Neural cell (in vitro differentiated cells): Measurements from ENCODE around the gene ANO1. TPM values are rescaled to one million over a fixed set of nuclear protein-coding genes. Genes with fewer than 3 reads are reported as not detected.

Source experiments
- H2AFZ ChIP-seq: fragments of 200-600, 300-800 bp; sonication (generic), shearing (Covaris generic); 2 replicates; pipeline ENCODE4 v1.6.0; 2014; ENCODE audit warnings: low read depth, mild to moderate bottlenecking, antibody characterized with exemption, low read length, moderate library complexity
- H3F3A ChIP-seq: fragments of 200-600 bp; shearing (Covaris generic); 2 replicates; pipeline ENCODE4 v1.6.1; 2016; ENCODE audit warnings: mild to moderate bottlenecking, moderate library complexity, mixed read lengths, antibody characterized with exemption, low read length; ENCODE audit not compliant: insufficient read depth, poor library complexity, severe bottlenecking
- H3K27ac ChIP-seq: fragments of 200-600, 300-800 bp; sonication (generic), shearing (Covaris generic); 2 replicates; pipeline ENCODE4 v1.5.1; 2014; ENCODE audit warnings: mild to moderate bottlenecking, low read length, moderate library complexity
- H3K27me3 ChIP-seq: fragments of 300-800, 200-600 bp; sonication (generic), shearing (Covaris generic); 2 replicates; pipeline ENCODE4 v1.6.0; 2014; ENCODE audit warnings: mild to moderate bottlenecking, low read depth, low read length, moderate library complexity; ENCODE audit not compliant: insufficient read depth
- H3K36me3 ChIP-seq: fragments of 300-800, 200-600 bp; sonication (generic), shearing (Covaris generic); 2 replicates; pipeline ENCODE4 v1.5.1; 2014; ENCODE audit warnings: mild to moderate bottlenecking, antibody characterized with exemption, low read length, moderate library complexity; ENCODE audit not compliant: insufficient read depth
- H3K4me2 ChIP-seq: fragments of 300-800, 200-600 bp; sonication (generic), shearing (Covaris generic); 2 replicates; pipeline ENCODE4 v1.6.0; 2014; ENCODE audit warnings: mild to moderate bottlenecking, low read length
- H3K4me3 ChIP-seq: fragments of 300-800, 200-600 bp; sonication (generic), shearing (Covaris generic); 2 replicates; pipeline ENCODE4 v1.5.1; 2014; ENCODE audit warnings: mild to moderate bottlenecking, low read length, moderate library complexity
- H3K79me2 ChIP-seq: fragments of 200-600 bp; shearing (Covaris generic); replicated peaks from 2 replicates; pipeline ENCODE4 v1.6.0; 2014; ENCODE audit warnings: mild to moderate bottlenecking, low read length, moderate library complexity; ENCODE audit not compliant: insufficient read depth
- H3K9ac ChIP-seq: fragments of 300-800, 200-600 bp; sonication (generic), shearing (Covaris generic); 2 replicates; pipeline ENCODE4 v1.6.1; 2016; ENCODE audit warnings: mild to moderate bottlenecking, low read length, mixed read lengths
- H3K9me2 ChIP-seq: fragments of 200-600 bp; shearing (Covaris generic); 2 replicates; pipeline ENCODE4 v1.6.1; 2016; ENCODE audit warnings: mild to moderate bottlenecking, low read length, mixed read lengths; ENCODE audit not compliant: insufficient read depth
- H3K9me3 ChIP-seq: fragments of 200-600, 300-800 bp; sonication (generic), shearing (Covaris generic); 2 replicates; pipeline ENCODE4 v1.6.1; 2016; ENCODE audit warnings: mild to moderate bottlenecking, mixed run types, low read length, moderate library complexity, mixed read lengths
- H4K20me1 ChIP-seq: fragments of 200-600 bp; shearing (Covaris generic); 2 replicates; pipeline ENCODE4 v1.6.1; 2016; ENCODE audit warnings: mild to moderate bottlenecking, mixed run types; ENCODE audit not compliant: insufficient read depth
- EZH2 ChIP-seq: fragments of 200-600, 300-800 bp; shearing (Covaris generic), sonication (generic); IDR thresholded peaks from 2 replicates; pipeline ENCODE4 v1.6.1; 2014; ENCODE audit warnings: antibody characterized with exemption, low read length, borderline replicate concordance, mild to moderate bottlenecking; ENCODE audit not compliant: insufficient read depth, poor library complexity, severe bottlenecking
- POLR2AphosphoS5 ChIP-seq: IDR thresholded peaks from 2 replicates; pipeline ENCODE4 v1.6.1; 2012
- RAD21 ChIP-seq: fragments of 450-650 bp; conservative IDR thresholded peaks from 2 replicates; pipeline ENCODE4 v1.6.1; 2014; ENCODE audit warnings: antibody characterized with exemption, mild to moderate bottlenecking, moderate library complexity
- SMC3 ChIP-seq: fragments of 450-650 bp; conservative IDR thresholded peaks from 2 replicates; pipeline ENCODE4 v1.6.1; 2014; ENCODE audit warnings: antibody characterized with exemption, mild to moderate bottlenecking, moderate library complexity; ENCODE audit not compliant: poor library complexity
- TAF1 ChIP-seq: IDR thresholded peaks from 2 replicates; pipeline ENCODE4 v1.6.1; 2012; ENCODE audit warnings: low read depth
- polyA plus RNA-seq: library from polyadenylated mRNA; depleted of rRNA; stranded (reverse); fragments of >200 nt; gene quantifications from 2 replicates; pipeline ENCODE4 v1.2.3, GENCODE V29; 2014
- TF ChIP-seq, protein P1 (sequence below): IDR thresholded peaks from 2 replicates; pipeline ENCODE4 v1.6.1; 2012; ENCODE audit warnings: borderline replicate concordance

Gene ANO1
- polyA plus RNA-seq, 1 donor from 2014 or later, result not detected

DNA sequence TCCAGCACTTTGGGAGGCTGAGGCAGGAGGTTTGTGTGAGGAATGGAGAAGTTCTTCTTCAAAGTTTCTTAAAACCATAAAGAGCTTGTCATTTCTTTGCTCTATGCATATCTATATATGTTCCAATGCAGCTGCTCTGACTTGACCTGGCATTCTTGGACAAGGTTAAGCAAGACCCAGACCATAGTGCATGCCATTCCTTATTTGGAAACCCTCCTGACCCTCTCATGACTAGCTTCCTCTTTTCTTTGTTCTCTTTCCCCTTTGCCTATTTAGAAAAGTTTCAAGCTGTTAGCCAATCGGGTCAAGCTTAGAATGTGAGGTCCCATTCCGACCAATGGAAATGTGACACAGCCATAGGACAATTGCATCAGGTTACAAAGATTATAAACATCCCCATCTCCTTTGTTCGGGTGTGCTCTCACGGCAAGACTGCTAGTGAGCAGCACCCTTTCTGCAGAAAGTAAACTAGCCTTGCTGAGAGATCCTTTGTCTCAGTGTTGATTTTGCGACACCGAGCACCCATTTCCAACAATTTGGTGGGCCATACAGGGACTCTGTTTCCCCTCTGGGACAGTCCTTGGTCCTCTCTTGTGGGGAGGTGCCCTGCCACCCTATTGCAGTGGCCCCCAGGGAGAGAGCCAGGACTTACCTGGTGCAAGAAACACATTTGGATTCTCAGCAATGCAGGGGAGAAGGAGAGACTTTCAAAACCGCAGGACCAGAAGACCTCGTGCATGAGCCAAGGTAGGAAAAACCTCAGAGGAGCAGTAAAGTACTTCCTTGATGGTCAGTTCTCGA lies 39.9 kb upstream of the ANO1 start:
- peaks cover 3% of the 10 kb centered on the region for H3K9me3 ChIP-seq
- no peaks in the 10 kb centered on the region for H3F3A ChIP-seq
- no peak overlapping the region for H3K4me3 ChIP-seq
- TF ChIP-seq RAD21, result no peak
- TF ChIP-seq SMC3, result no peak
- TF ChIP-seq EZH2, result no peak
- TF ChIP-seq, protein P1, sequence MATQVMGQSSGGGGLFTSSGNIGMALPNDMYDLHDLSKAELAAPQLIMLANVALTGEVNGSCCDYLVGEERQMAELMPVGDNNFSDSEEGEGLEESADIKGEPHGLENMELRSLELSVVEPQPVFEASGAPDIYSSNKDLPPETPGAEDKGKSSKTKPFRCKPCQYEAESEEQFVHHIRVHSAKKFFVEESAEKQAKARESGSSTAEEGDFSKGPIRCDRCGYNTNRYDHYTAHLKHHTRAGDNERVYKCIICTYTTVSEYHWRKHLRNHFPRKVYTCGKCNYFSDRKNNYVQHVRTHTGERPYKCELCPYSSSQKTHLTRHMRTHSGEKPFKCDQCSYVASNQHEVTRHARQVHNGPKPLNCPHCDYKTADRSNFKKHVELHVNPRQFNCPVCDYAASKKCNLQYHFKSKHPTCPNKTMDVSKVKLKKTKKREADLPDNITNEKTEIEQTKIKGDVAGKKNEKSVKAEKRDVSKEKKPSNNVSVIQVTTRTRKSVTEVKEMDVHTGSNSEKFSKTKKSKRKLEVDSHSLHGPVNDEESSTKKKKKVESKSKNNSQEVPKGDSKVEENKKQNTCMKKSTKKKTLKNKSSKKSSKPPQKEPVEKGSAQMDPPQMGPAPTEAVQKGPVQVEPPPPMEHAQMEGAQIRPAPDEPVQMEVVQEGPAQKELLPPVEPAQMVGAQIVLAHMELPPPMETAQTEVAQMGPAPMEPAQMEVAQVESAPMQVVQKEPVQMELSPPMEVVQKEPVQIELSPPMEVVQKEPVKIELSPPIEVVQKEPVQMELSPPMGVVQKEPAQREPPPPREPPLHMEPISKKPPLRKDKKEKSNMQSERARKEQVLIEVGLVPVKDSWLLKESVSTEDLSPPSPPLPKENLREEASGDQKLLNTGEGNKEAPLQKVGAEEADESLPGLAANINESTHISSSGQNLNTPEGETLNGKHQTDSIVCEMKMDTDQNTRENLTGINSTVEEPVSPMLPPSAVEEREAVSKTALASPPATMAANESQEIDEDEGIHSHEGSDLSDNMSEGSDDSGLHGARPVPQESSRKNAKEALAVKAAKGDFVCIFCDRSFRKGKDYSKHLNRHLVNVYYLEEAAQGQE, result no peak
- no peak for TF ChIP-seq POLR2AphosphoS5
- no peak overlapping the region for H3K9ac ChIP-seq
- H3K4me2 ChIP-seq, result no peak overlapping the region
- H4K20me1 ChIP-seq, result no peaks in the 10 kb centered on the region
- H3K79me2 ChIP-seq, result no peaks in the 10 kb centered on the region
- H3K36me3 ChIP-seq, result no peaks in the 10 kb centered on the region
- H2AFZ ChIP-seq, result no peak overlapping the region
- no peaks in the 10 kb centered on the region for H3K27me3 ChIP-seq
- no peak overlapping the region for H3K27ac ChIP-seq
- H3K9me2 ChIP-seq, result no peaks in the 10 kb centered on the region

DNA sequence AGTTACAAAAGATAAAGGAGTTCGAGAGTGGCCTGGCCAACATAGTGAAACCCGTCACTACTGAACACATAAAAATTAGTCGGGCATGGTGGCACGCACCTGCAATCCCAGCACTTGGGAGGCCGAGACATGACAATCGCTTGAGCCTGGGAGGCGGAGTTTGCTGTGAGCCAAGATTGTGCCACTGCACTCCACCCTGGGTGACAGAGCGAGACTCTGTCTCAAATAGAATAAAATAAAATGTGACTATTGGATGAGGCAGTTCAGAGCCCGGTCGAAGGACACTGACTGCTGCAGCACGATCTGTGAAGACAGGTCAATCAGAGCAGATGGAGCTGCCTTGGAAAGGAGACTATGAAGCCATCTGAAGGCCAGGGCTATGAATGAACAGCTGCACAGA lies 37.7 kb upstream of the ANO1 start:
- Histone ChIP-seq H3K4me3 (no peak overlapping the region), H3F3A (no peaks in the 10 kb centered on the region), H4K20me1 (no peaks in the 10 kb centered on the region), H3K79me2 (no peaks in the 10 kb centered on the region), H3K36me3 (no peaks in the 10 kb centered on the region), H3K27me3 (no peaks in the 10 kb centered on the region), H3K27ac (no peak overlapping the region), H2AFZ (no peak overlapping the region), H3K9me3 (peaks cover 3% of the 10 kb centered on the region), H3K4me2 (no peak overlapping the region), H3K9ac (no peak overlapping the region), H3K9me2 (no peaks in the 10 kb centered on the region)
- TF ChIP-seq TAF1, result no peak
- TF ChIP-seq RAD21, result no peak
- TF ChIP-seq, protein P1, result no peak
